ENCODE results near the gene SERPINB6. TPM values are rescaled to one million over a fixed set of nuclear protein-coding genes. Genes with fewer than 3 reads are reported as not detected.

The SERPINB6 gene
- polyA plus RNA-seq, 1 donor from 2014 or later: 77.8 TPM

- H3K27ac Mint-ChIP-seq: peak overlapping the region in 1 of 3 donors; percentile 55
- H3K36me3 Mint-ChIP-seq: peaks cover 1% of the 10 kb centered on the region
- no peaks in the 10 kb centered on the region for H3K9me3 Mint-ChIP-seq
- H3K4me3 Mint-ChIP-seq: no peak overlapping the region
- peaks cover 19 to 30% (median 24%) of the 10 kb centered on the region in 3 donors for H3K4me1 Mint-ChIP-seq
- no peaks in the 10 kb centered on the region for H3K27me3 Mint-ChIP-seq
Measured at GRCh38 chr6:2962636-2963035, 8.7 kb downstream of the SERPINB6 start.

GRCh38 chr6:2962004-2962403 is 9.4 kb downstream of the SERPINB6 start:
- Mint-ChIP-seq H3K27ac (peak overlapping the region in 1 of 3 donors; percentile 45), H3K4me1 (peaks cover 14 to 25% (median 20%) of the 10 kb centered on the region in 3 donors), H3K4me3 (peak overlapping the region in 2 of 4 donors; percentile 19 to 25), H3K9me3 (no peaks in the 10 kb centered on the region), H3K36me3 (peaks cover 1% of the 10 kb centered on the region), H3K27me3 (no peaks in the 10 kb centered on the region)

- Mint-ChIP-seq H3K9me3 (no peaks in the 10 kb centered on the region), H3K4me1 (peaks cover 11 to 22% (median 20%) of the 10 kb centered on the region in 3 donors), H3K36me3 (peaks cover 1% of the 10 kb centered on the region), H3K27ac (no peak overlapping the region), H3K27me3 (no peaks in the 10 kb centered on the region), H3K4me3 (no peak overlapping the region)
Measured at GRCh38 chr6:2961506-2961905, 9.9 kb downstream of the SERPINB6 start.

DNA sequence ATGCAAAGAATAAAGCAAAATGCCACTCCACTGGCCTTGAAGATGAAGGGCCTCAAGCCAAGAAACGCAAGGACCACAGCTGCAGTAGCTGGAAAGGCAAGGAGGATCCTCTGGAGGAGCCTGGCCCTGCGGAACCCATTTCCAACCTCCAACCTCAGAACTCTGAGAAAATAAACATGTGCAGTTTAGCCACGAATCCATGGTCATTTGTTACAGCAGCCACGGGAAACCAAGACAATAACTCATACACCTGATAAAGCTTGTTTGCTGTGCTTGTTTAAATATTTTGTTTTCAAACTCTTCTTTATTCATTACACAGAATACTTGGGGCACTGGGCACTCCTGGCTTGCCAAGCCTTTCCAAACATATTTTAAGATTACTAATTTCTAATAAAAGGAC is 10.4 kb downstream of the SERPINB6 start:
- Mint-ChIP-seq H3K27ac (no peak overlapping the region), H3K4me1 (peaks cover 11 to 20% (median 18%) of the 10 kb centered on the region in 3 donors), H3K36me3 (peaks cover 5% of the 10 kb centered on the region), H3K4me3 (peak overlapping the region in 1 of 4 donors; percentile 1), H3K27me3 (no peaks in the 10 kb centered on the region), H3K9me3 (no peaks in the 10 kb centered on the region)

GRCh38 chr6:2959909-2960719 is 11.3 kb downstream of the SERPINB6 start:
- Mint-ChIP-seq H3K4me1 (peaks cover 10 to 18% (median 16%) of the 10 kb centered on the region in 3 donors), H3K36me3 (peaks cover 5% of the 10 kb centered on the region), H3K27me3 (no peaks in the 10 kb centered on the region), H3K4me3 (no peak overlapping the region), H3K27ac (no peak overlapping the region), H3K9me3 (no peaks in the 10 kb centered on the region)

GRCh38 chr6:2958776-2959175 is 12.6 kb downstream of the SERPINB6 start:
- no peaks in the 10 kb centered on the region for H3K27me3 Mint-ChIP-seq
- no peaks in the 10 kb centered on the region for H3K9me3 Mint-ChIP-seq
- H3K4me1 Mint-ChIP-seq: peaks cover 10 to 15% (median 14%) of the 10 kb centered on the region in 3 donors
- H3K4me3 Mint-ChIP-seq: no peak overlapping the region
- H3K36me3 Mint-ChIP-seq: peaks cover 7% of the 10 kb centered on the region
- H3K27ac Mint-ChIP-seq: no peak overlapping the region

- Mint-ChIP-seq H3K27ac (peak overlapping the region in 1 of 3 donors; percentile 78), H3K9me3 (no peaks in the 10 kb centered on the region), H3K36me3 (peaks cover 7% of the 10 kb centered on the region), H3K27me3 (no peaks in the 10 kb centered on the region), H3K4me3 (peak overlapping the region in 1 of 4 donors; percentile 30), H3K4me1 (peaks cover 10 to 12% (median 11%) of the 10 kb centered on the region in 3 donors)
Measured at GRCh38 chr6:2958331-2958711, 13.0 kb downstream of the SERPINB6 start.

- Mint-ChIP-seq H3K27me3 (no peaks in the 10 kb centered on the region), H3K9me3 (no peaks in the 10 kb centered on the region), H3K4me1 (peaks cover 9 to 11% (median 10%) of the 10 kb centered on the region in 3 donors), H3K27ac (no peak overlapping the region), H3K4me3 (peak overlapping the region in 1 of 4 donors; percentile 30), H3K36me3 (peaks cover 7% of the 10 kb centered on the region)
Measured at GRCh38 chr6:2957696-2958330, 13.6 kb downstream of the SERPINB6 start.

DNA sequence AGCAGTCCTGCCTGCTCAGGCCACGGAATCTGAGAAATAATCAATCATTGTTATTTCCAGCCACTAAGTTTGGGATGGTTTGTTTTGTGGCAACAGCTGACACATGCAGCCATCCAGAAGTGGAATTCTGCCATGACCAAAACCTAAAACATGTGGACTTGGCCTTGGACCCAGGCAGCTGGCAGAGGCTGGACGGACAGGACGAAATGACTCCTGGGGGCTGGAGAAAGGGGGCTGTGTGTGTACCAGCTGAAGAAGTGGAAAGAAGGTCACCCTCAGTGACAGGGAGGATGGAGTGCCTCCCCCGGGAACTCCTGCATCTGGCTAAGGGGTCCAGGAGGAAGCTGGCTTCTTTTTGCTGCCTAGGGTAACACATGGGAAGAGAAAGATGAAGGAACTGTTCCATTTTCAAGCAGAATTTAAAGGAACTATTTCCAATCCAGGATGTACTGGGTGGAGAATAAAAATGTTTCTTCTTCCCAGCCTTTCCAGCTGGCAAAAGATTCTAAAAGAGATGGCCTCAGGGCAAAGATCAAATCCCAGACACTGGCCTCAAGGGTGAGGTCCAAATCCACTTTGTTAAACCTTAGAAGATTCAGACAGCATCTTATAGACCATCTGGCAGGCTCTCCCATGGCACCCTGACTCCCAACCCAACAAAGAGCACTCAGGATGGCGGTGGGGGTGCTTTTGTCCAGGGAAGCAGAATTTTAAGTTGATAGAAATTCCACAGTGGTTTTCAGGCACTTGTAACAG is 14.3 kb downstream of the SERPINB6 start:
- Mint-ChIP-seq H3K4me3 (no peak overlapping the region), H3K4me1 (peaks cover 4 to 9% (median 7%) of the 10 kb centered on the region in 3 donors)

DNA sequence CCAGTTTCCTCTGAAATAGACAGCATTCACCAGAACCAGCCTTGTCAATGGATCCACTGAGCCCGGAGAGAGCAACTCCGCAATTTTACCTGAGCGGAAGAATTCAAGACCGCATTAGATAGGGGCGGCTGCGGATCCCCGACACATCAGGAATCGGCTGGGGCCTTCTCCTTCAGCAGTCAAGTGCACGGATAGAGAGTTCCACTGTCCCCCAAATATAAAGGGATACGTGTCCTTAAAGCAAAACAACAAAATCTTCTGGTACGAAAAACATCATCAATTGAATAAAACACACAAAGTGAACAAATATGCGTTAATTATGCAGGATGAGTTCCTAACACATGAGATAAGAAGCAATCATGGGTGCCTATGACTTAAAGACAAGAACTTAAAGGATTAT is 18.3 kb downstream of the SERPINB6 start:
- Mint-ChIP-seq H3K27me3 (no peaks in the 10 kb centered on the region), H3K4me3 (peak overlapping the region in 1 of 4 donors; percentile 3), H3K27ac (peak overlapping the region in 1 of 3 donors; percentile 63), H3K9me3 (no peaks in the 10 kb centered on the region), H3K36me3 (peaks cover 14% of the 10 kb centered on the region), H3K4me1 (peaks cover 7% of the 10 kb centered on the region in 3 donors)

More for the DNA sequence above, 14.3 kb downstream of the SERPINB6 start:
- Mint-ChIP-seq H3K36me3 (peaks cover 7% of the 10 kb centered on the region), H3K9me3 (no peaks in the 10 kb centered on the region), H3K27ac (no peak overlapping the region), H3K27me3 (no peaks in the 10 kb centered on the region)

DNA sequence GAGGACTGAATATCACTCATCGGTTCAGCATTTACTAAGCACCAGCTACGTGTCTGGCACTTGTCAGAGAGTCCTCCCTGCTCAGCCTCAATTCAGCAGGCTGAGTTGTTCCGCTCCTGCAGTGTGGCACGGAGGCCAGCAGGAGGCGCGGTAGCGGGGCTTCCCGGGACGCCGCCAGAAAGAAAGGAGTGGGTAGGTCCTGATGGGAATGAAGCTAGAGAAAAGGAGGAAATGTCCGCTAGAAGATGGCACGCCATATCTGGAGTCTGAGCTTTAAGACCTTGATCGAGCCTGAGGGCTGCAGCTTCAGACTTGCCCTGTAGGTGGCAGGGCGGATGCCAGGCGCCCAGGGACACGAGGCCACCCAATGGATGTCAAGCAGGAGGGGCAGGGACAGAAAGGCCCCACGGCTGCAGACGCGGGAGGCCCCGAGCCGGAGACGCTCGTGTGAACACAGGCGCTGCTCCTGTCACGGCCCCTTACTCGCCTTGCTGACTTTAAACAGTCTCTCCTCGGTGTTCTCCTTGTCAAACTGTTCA is 18.7 kb downstream of the SERPINB6 start:
- peaks cover 7% of the 10 kb centered on the region in 3 donors for H3K4me1 Mint-ChIP-seq
- H3K36me3 Mint-ChIP-seq: peaks cover 14% of the 10 kb centered on the region
- peak overlapping the region; percentile 35 to 75 (median 60) for H3K4me3 Mint-ChIP-seq
- no peaks in the 10 kb centered on the region for H3K9me3 Mint-ChIP-seq
- no peaks in the 10 kb centered on the region for H3K27me3 Mint-ChIP-seq
- H3K27ac Mint-ChIP-seq: peak overlapping the region in 2 of 3 donors; percentile 63 to 83

DNA sequence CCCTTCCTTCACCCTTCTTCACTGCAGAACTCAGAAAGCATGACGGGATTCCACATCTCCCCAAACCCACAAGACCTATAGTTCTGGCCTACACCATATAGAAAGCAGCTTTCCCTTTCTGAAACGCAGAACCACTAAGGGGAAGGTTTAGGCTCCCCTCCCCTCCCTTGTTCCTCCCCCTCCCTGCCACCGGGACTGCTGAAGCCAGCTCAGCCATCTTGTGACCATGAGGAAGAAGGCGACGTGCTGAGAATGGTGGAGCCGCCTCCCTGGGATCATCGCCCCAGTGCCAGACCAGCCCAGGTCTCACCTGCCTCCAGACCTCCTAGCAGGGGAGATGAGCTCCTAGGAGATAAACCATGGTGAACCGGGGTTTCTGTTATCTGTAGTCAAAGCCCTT is 19.6 kb downstream of the SERPINB6 start:
- peaks cover 14% of the 10 kb centered on the region for H3K36me3 Mint-ChIP-seq
- peak overlapping the region in 2 of 4 donors; percentile 24 to 51 for H3K4me3 Mint-ChIP-seq
- peak overlapping the region in 1 of 3 donors; percentile 83 for H3K27ac Mint-ChIP-seq
- H3K4me1 Mint-ChIP-seq: peaks cover 11 to 14% (median 13%) of the 10 kb centered on the region in 3 donors
- H3K27me3 Mint-ChIP-seq: no peaks in the 10 kb centered on the region
- H3K9me3 Mint-ChIP-seq: no peaks in the 10 kb centered on the region

DNA sequence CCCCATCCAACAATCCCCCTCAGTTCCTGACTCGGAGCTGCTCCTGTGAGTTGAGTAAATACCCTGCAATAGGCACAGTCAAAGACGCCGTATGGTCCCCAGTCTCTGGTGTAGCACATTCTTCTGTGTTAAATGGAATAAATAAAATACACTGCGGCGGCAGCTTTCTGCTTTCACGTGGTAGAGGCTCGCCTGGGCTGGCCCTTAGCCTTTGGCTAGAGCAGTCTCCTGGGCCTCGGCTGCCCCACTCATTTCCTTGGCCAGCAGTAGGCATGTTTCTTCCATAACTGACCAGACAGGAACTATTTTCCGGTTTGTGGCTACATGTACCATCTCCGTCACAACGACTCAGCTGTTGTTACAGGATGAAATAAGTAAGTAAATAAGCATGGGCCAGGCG is 20.7 kb downstream of the SERPINB6 start:
- Mint-ChIP-seq H3K27ac (peak overlapping the region in 1 of 3 donors; percentile 35), H3K36me3 (peaks cover 10% of the 10 kb centered on the region), H3K27me3 (no peaks in the 10 kb centered on the region), H3K4me3 (no peak overlapping the region), H3K4me1 (peaks cover 16 to 19% (median 17%) of the 10 kb centered on the region in 3 donors), H3K9me3 (no peaks in the 10 kb centered on the region)

GRCh38 chr6:2949536-2950083 is 21.8 kb downstream of the SERPINB6 start:
- Mint-ChIP-seq H3K9me3 (no peaks in the 10 kb centered on the region), H3K27ac (no peak overlapping the region), H3K4me1 (peaks cover 27 to 29% (median 27%) of the 10 kb centered on the region in 3 donors), H3K27me3 (no peaks in the 10 kb centered on the region), H3K4me3 (peak overlapping the region in 2 of 4 donors; percentile 63 to 75), H3K36me3 (peaks cover 13% of the 10 kb centered on the region)

All from IgD-negative memory B cell (primary cell).